Epidermal melanocyte (primary cell): Measurements from ENCODE around the gene ZNF552.

ENCODE experiments used
- DNase-seq: peaks from one replicate; pipeline ENCODE4 v3.0.0; 2011; ENCODE audit warnings: low spot score; ENCODE audit not compliant: insufficient read length

The ZNF552 gene

GRCh38 chr19:57779220-57779845, 35.4 kb downstream of the ZNF552 start:
- DNase-seq, result no peak

GRCh38 chr19:57778336-57778735, 36.4 kb downstream of the ZNF552 start:
- DNase-seq, result no peak

- no peak for DNase-seq
Measured at GRCh38 chr19:57776764-57777296, 37.9 kb downstream of the ZNF552 start.

GRCh38 chr19:57773488-57773887, 41.2 kb downstream of the ZNF552 start:
- no peak for DNase-seq

- DNase-seq, result no peak
Measured at GRCh38 chr19:57771417-57771816, 43.3 kb downstream of the ZNF552 start.

GRCh38 chr19:57769345-57770131, 45.2 kb downstream of the ZNF552 start, which contains the start of gene ZNF586:
Gene ZNF586 (plus strand): TSS chr19:57769676. CDS start chr19:57769843, 167 bp downstream.
- peak; percentile 99 for DNase-seq

- DNase-seq, result no peak
Measured at GRCh38 chr19:57759096-57759495, 55.6 kb downstream of the ZNF552 start.

DNA sequence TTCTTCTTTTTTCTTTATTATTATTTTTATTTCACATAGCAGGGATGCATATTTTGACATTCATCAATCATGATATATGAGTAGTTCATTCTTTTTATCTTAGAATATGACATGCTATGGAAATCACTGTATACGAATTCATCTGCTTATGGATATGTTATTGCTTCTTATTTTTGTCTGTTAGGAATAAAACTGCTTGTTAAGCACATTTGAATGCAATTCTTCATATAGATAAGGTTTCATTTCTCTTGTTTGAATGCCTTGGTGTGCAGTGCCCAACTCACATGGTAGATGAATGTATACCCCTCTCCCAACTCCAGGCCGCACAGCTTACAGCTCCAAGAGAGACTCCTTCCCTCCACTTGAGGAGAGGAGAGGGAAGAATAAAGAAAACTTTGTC, 56.8 kb downstream of the ZNF552 start:
- no peak for DNase-seq
